ENCODE measurements around the gene IGF2.

Gene IGF2

GRCh38 chr11:2108675-2109491, 30.3 kb downstream of the IGF2 start:
- no peak overlapping the region for H3K23ac ChIP-seq (ENCODE audit: low read length)
- no peak overlapping the region for H2AK5ac ChIP-seq (ENCODE audit: low read length)
- H3K4ac ChIP-seq (ENCODE audit: low read depth, low read length): no peak overlapping the region
- no peak overlapping the region for H3K9ac ChIP-seq (ENCODE audit: low read length)
- no peak overlapping the region for H2BK12ac ChIP-seq (ENCODE audit: low read length)
- H3K79me2 ChIP-seq (ENCODE audit: control insufficient read depth, insufficient read depth, low read length, poor library complexity): no peaks in the 10 kb centered on the region
- no peak overlapping the region for H4K91ac ChIP-seq (ENCODE audit: low read depth, low read length)
- WGBS (ENCODE audit: extremely low coverage, insufficient coverage, insufficient read length): no CpG with 5 or more reads among the region's 23 CpGs
- no peak overlapping the region for H3K14ac ChIP-seq (ENCODE audit: low read length)
- H3K4me1 ChIP-seq (ENCODE audit: control insufficient read depth in 1 of 2, insufficient read depth in 2 of 2, low read length in 2 of 2): no peaks in the 10 kb centered on the region
- no peak overlapping the region for H4K12ac ChIP-seq (ENCODE audit: low read depth, low read length)
- H4K8ac ChIP-seq (ENCODE audit: low read depth, low read length): no peak overlapping the region
- H3K9me3 ChIP-seq (ENCODE audit: insufficient read depth, low read depth, low read length): peaks cover 4% of the 10 kb centered on the region
- no peak overlapping the region for H2BK5ac ChIP-seq (ENCODE audit: low read depth, low read length, poor library complexity)
- H3K27me3 ChIP-seq (ENCODE audit: insufficient read depth, low read length): no peaks in the 10 kb centered on the region
- H3K4me2 ChIP-seq (ENCODE audit: low read length): no peak overlapping the region
- no peak overlapping the region for H3K27ac ChIP-seq (ENCODE audit: low read depth, low read length)
- no peak overlapping the region for H3K18ac ChIP-seq (ENCODE audit: low read length)
- no peak overlapping the region for H2AFZ ChIP-seq (ENCODE audit: insufficient read depth, low read length, poor library complexity)
- H3K36me3 ChIP-seq (ENCODE audit: control insufficient read depth in 1 of 2, insufficient read depth in 2 of 2, low read length in 2 of 2): no peaks in the 10 kb centered on the region
- H3K79me1 ChIP-seq (ENCODE audit: low read length): no peaks in the 10 kb centered on the region
- peak; percentile 48 to 66 for DNase-seq
- no peak overlapping the region for H3K4me3 ChIP-seq (ENCODE audit: low read depth, low read length)
- no peak overlapping the region for H2BK120ac ChIP-seq (ENCODE audit: insufficient read depth, low read length, poor library complexity)

- WGBS (ENCODE audit: extremely low coverage, insufficient coverage, insufficient read length): no CpG with 5 or more reads among the region's 8 CpGs
Measured at GRCh38 chr11:2107941-2108630, 31.1 kb downstream of the IGF2 start.

GRCh38 chr11:2107521-2107920, 31.7 kb downstream of the IGF2 start:
- no CpG with 5 or more reads among the region's 4 CpGs for WGBS (ENCODE audit: extremely low coverage, insufficient coverage, insufficient read length)
- Histone ChIP-seq H2BK120ac (ENCODE audit: insufficient read depth, low read length, poor library complexity) (no peak overlapping the region), H3K4me3 (ENCODE audit: low read depth, low read length) (no peak overlapping the region), H3K27me3 (ENCODE audit: insufficient read depth, low read length) (no peaks in the 10 kb centered on the region), H3K4me2 (ENCODE audit: low read length) (no peak overlapping the region), H3K79me2 (ENCODE audit: control insufficient read depth, insufficient read depth, low read length, poor library complexity) (no peaks in the 10 kb centered on the region), H2BK5ac (ENCODE audit: low read depth, low read length, poor library complexity) (no peak overlapping the region), H3K4me1 (ENCODE audit: control insufficient read depth in 1 of 2, insufficient read depth in 2 of 2, low read length in 2 of 2) (no peaks in the 10 kb centered on the region), H4K91ac (ENCODE audit: low read depth, low read length) (no peak overlapping the region), H4K8ac (ENCODE audit: low read depth, low read length) (no peak overlapping the region), H3K14ac (ENCODE audit: low read length) (no peak overlapping the region), H3K9ac (ENCODE audit: low read length) (no peak overlapping the region), H2AFZ (ENCODE audit: insufficient read depth, low read length, poor library complexity) (no peak overlapping the region), H3K27ac (ENCODE audit: low read depth, low read length) (no peak overlapping the region), H3K23ac (ENCODE audit: low read length) (no peak overlapping the region), H3K18ac (ENCODE audit: low read length) (no peak overlapping the region), H4K12ac (ENCODE audit: low read depth, low read length) (no peak overlapping the region), H3K4ac (ENCODE audit: low read depth, low read length) (no peak overlapping the region), H3K79me1 (ENCODE audit: low read length) (no peaks in the 10 kb centered on the region), H2BK12ac (ENCODE audit: low read length) (no peak overlapping the region), H3K36me3 (ENCODE audit: control insufficient read depth in 1 of 2, insufficient read depth in 2 of 2, low read length in 2 of 2) (no peaks in the 10 kb centered on the region), H3K9me3 (ENCODE audit: insufficient read depth, low read depth, low read length) (peaks cover 4% of the 10 kb centered on the region), H2AK5ac (ENCODE audit: low read length) (no peak overlapping the region)
- DNase-seq: no peak

More at GRCh38 chr11:2107941-2108630, 31.1 kb downstream of the IGF2 start:
- Histone ChIP-seq H3K4ac (ENCODE audit: low read depth, low read length) (no peak overlapping the region), H3K9ac (ENCODE audit: low read length) (no peak overlapping the region), H4K91ac (ENCODE audit: low read depth, low read length) (no peak overlapping the region), H4K12ac (ENCODE audit: low read depth, low read length) (no peak overlapping the region), H2BK120ac (ENCODE audit: insufficient read depth, low read length, poor library complexity) (no peak overlapping the region), H3K27ac (ENCODE audit: low read depth, low read length) (no peak overlapping the region), H2BK12ac (ENCODE audit: low read length) (no peak overlapping the region), H3K79me1 (ENCODE audit: low read length) (no peaks in the 10 kb centered on the region), H3K27me3 (ENCODE audit: insufficient read depth, low read length) (no peaks in the 10 kb centered on the region), H2BK5ac (ENCODE audit: low read depth, low read length, poor library complexity) (no peak overlapping the region), H3K23ac (ENCODE audit: low read length) (no peak overlapping the region), H3K14ac (ENCODE audit: low read length) (no peak overlapping the region), H3K9me3 (ENCODE audit: insufficient read depth, low read depth, low read length) (peaks cover 4% of the 10 kb centered on the region), H3K18ac (ENCODE audit: low read length) (no peak overlapping the region), H2AFZ (ENCODE audit: insufficient read depth, low read length, poor library complexity) (no peak overlapping the region), H4K8ac (ENCODE audit: low read depth, low read length) (no peak overlapping the region), H3K79me2 (ENCODE audit: control insufficient read depth, insufficient read depth, low read length, poor library complexity) (no peaks in the 10 kb centered on the region), H3K4me1 (ENCODE audit: control insufficient read depth in 1 of 2, insufficient read depth in 2 of 2, low read length in 2 of 2) (no peaks in the 10 kb centered on the region), H3K36me3 (ENCODE audit: control insufficient read depth in 1 of 2, insufficient read depth in 2 of 2, low read length in 2 of 2) (no peaks in the 10 kb centered on the region), H2AK5ac (ENCODE audit: low read length) (no peak overlapping the region), H3K4me3 (ENCODE audit: low read depth, low read length) (no peak overlapping the region), H3K4me2 (ENCODE audit: low read length) (no peak overlapping the region)
- DNase-seq: no peak

- WGBS (ENCODE audit: extremely low coverage, insufficient coverage, insufficient read length): 100% methylated on average over 1 of the region's 1 CpG
- H4K91ac ChIP-seq (ENCODE audit: low read depth, low read length): no peak overlapping the region
Measured at GRCh38 chr11:2106583-2107209, 32.5 kb downstream of the IGF2 start.

More at GRCh38 chr11:2106583-2107209, 32.5 kb downstream of the IGF2 start:
- H3K18ac ChIP-seq (ENCODE audit: low read length): no peak overlapping the region
- no peak overlapping the region for H3K14ac ChIP-seq (ENCODE audit: low read length)
- no peak overlapping the region for H3K4ac ChIP-seq (ENCODE audit: low read depth, low read length)
- DNase-seq: no peak
- H3K4me1 ChIP-seq (ENCODE audit: control insufficient read depth in 1 of 2, insufficient read depth in 2 of 2, low read length in 2 of 2): no peaks in the 10 kb centered on the region
- no peak overlapping the region for H2AK5ac ChIP-seq (ENCODE audit: low read length)
- H3K9me3 ChIP-seq (ENCODE audit: insufficient read depth, low read depth, low read length): peaks cover 4% of the 10 kb centered on the region
- no peak overlapping the region for H3K9ac ChIP-seq (ENCODE audit: low read length)
- no peak overlapping the region for H3K27ac ChIP-seq (ENCODE audit: low read depth, low read length)
- no peak overlapping the region for H4K8ac ChIP-seq (ENCODE audit: low read depth, low read length)
- no peak overlapping the region for H2BK120ac ChIP-seq (ENCODE audit: insufficient read depth, low read length, poor library complexity)
- H2AFZ ChIP-seq (ENCODE audit: insufficient read depth, low read length, poor library complexity): no peak overlapping the region
- H2BK5ac ChIP-seq (ENCODE audit: low read depth, low read length, poor library complexity): no peak overlapping the region
- no peak overlapping the region for H3K4me2 ChIP-seq (ENCODE audit: low read length)
- no peaks in the 10 kb centered on the region for H3K79me2 ChIP-seq (ENCODE audit: control insufficient read depth, insufficient read depth, low read length, poor library complexity)
- H3K4me3 ChIP-seq (ENCODE audit: low read depth, low read length): no peak overlapping the region
- H3K27me3 ChIP-seq (ENCODE audit: insufficient read depth, low read length): no peaks in the 10 kb centered on the region
- no peaks in the 10 kb centered on the region for H3K79me1 ChIP-seq (ENCODE audit: low read length)
- no peak overlapping the region for H3K23ac ChIP-seq (ENCODE audit: low read length)
- no peak overlapping the region for H4K12ac ChIP-seq (ENCODE audit: low read depth, low read length)
- no peak overlapping the region for H2BK12ac ChIP-seq (ENCODE audit: low read length)
- no peaks in the 10 kb centered on the region for H3K36me3 ChIP-seq (ENCODE audit: control insufficient read depth in 1 of 2, insufficient read depth in 2 of 2, low read length in 2 of 2)

Measured in trophoblast cell (in vitro differentiated cells and primary cell).